DMS114 treated with DMSO at 0.1 percent for 48 hours (cell line): ENCODE results near the gene MRPL11.
"Not testable (repeated sequence)": the region's sequence is repeated elsewhere in the genome, so short reads cannot be mapped to it uniquely, and the experiment has no call there.

Experiments used
- DNase-seq: peaks from one replicate; lab custom pipeline; 2025; ENCODE audit not compliant: unreplicated experiment; lab: John Stamatoyannopoulos, UW

Gene MRPL11

DNA sequence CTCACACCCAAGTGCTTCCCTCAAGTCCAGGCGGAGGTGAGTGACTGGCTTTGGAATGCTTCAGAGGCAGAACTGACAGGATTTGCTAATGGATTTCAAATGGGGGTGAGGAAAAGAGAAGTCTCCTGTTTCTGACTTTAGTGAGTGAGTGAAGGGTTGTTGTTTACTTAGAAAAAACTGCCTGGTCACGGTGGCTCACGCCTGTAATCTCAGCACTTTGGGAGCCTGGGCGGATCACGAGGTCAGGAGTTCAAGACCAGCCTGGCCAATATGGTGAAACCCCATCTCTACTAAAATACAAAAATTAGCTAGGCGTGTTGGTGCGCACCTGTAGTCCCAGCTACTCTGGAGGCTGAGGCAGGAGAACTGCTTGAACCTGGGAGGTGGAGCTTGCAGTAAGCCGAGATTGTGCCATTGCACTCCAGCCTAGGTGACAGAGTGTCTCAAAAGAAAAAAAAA lies 6.7 kb downstream of the MRPL11 start:
- DNase-seq, result not testable (repeated sequence)

DNA sequence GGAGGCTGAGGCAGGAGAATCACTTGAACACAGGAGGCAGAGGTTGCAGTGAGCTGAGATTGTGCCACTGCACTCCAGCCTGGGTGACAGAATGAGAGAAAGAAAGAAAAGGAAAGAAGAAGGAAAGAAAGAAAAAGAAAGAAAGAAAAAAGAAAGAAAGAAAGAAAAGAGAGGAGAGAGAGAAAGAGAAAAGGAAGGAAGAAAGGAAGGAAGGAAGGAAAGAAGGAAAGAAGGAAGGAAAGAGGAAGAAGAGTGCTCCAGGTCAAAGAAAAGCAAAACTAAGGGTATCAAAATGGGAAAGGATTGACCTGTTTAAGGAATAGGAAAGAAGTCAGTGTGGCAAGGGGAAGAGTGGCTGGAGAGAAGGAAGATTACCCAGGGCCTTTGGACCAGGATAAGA lies 7.4 kb downstream of the MRPL11 start:
- DNase-seq, result not testable (repeated sequence)

DNA sequence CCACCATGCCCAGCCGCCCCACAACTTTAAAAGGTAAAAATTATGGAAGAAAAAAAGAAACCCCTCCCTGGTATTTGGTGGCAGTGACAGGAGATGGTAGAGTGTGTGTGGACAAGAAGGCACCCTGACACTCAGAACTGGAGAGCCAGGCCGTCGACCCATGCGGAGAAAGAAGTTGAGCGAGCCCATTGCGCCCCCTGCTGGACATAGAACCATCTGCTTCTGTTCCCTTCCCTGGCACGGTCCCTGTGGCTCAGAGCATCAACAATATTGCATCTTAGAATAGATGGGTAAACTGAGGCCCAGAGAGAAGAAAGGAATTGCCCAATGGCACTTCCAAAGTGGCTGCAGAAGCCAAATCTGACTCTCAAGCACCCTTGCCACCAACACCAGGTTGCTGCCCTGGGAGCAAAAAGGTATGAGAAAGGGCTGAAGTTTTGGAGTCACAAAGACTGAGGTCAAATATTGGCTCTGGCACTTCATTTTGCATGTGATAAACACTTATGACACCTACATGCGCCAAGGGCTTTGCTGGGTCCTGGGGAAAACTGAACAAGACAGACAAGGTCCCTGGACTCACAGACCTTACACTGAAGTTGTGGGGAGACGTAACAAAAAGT lies 8.6 kb downstream of the MRPL11 start:
- DNase-seq, result peak; percentile 69

DNA sequence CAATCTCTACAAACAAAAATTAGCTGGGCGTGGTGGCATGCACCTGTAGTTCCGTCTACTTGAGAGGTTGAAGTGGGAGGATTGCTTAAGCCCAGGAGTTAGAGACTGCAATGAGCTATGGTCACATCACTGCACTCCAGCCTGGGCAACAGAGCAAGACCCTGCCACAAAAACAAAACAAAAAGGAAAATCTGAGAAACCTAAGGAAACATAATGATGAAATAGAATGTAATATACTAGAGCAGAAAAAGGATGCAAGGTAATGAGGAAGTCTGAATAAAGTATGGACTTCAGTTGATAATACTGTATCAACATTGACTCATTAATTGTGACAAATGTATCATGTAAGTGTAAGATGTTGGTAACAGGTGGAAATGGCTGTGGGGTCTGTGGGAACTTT lies 9.7 kb downstream of the MRPL11 start:
- DNase-seq, result no peak

DNA sequence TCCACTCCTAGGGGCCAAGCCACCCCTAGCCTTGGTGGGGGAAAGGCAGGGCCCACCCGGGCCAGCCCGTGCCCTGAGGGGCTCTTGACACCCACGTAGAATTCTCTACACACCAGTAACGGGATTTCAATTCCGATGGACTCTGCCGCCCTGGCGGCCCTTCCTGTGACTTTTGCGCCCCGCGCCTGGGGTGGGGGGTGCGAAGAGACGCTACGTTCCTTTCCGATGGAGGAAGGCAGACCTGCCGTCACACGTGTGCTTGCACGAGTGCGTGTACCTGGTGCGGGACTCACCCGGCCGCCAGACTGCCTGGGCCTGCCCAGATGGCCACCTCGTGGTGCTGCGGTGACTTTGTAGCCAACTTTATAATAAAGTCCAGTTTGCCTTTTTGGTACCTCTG lies 12.3 kb downstream of the MRPL11 start:
- no peak for DNase-seq

- DNase-seq, result peak; percentile 76
Observed at GRCh38 chr11:66421492-66422205, 17.0 kb downstream of the MRPL11 start.

- peak; percentile 22 for DNase-seq
Observed at GRCh38 chr11:66420671-66421476, 17.8 kb downstream of the MRPL11 start, which contains the start of gene NPAS4. TSS of gene NPAS4 (plus strand) at chr11:66421035. CDS start at chr11:66421180, 145 bp downstream.

GRCh38 chr11:66419825-66420224 lies 18.8 kb downstream of the MRPL11 start:
- DNase-seq, result no peak

GRCh38 chr11:66418986-66419308 lies 19.7 kb downstream of the MRPL11 start:
- DNase-seq, result no peak

GRCh38 chr11:66418168-66418985 lies 20.3 kb downstream of the MRPL11 start:
- no peak for DNase-seq

DNA sequence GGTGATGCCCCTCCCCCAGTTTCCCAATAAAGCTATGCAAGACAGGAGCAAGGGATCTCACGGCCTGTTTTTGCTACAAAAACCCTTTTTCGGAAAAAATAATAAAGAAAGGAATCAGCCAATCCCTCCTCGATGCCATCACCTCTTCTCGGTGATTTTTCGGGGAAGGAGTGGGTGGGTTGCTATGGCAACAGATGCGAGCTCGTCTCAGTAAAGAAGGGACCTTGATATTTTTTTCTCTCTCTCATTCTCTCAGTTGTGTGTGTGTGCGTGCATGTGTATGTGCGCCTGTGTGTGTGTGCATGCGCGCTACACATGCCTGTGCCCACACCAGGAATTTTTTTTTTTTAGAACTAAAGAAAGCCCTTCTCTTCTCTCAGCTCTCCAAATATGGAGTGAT lies 21.6 kb downstream of the MRPL11 start:
- no peak for DNase-seq

- DNase-seq, result no peak
Observed at GRCh38 chr11:66415423-66415822, 23.2 kb downstream of the MRPL11 start.

GRCh38 chr11:66414120-66414934 lies 24.3 kb downstream of the MRPL11 start:
- no peak for DNase-seq

- no peak for DNase-seq
Observed at GRCh38 chr11:66413167-66413566, 25.5 kb downstream of the MRPL11 start.

DNA sequence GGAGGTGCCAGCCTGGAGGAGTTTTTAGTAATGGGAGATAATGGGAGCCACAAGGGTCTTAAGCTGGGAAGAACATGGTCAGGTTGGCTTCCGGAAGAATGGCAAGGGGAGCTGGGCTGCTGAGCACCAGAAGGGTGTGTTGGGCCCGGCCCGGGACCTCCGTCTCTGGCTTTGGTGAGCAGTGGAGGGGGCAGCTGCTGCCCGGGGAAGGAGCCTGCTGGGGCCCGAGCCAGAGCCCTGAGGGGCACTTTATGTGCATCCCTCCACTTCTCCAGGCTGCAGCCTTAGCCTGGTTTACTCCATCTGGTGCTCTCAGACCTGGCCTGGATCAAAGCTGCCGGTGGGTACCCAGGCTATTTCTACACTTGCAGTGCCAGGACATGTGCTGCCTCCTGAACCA lies 26.5 kb downstream of the MRPL11 start:
- no peak for DNase-seq

GRCh38 chr11:66411323-66411722 lies 27.3 kb downstream of the MRPL11 start:
- DNase-seq, result no peak

- no peak for DNase-seq
Observed at GRCh38 chr11:66410191-66410590, 28.5 kb downstream of the MRPL11 start.

DNA sequence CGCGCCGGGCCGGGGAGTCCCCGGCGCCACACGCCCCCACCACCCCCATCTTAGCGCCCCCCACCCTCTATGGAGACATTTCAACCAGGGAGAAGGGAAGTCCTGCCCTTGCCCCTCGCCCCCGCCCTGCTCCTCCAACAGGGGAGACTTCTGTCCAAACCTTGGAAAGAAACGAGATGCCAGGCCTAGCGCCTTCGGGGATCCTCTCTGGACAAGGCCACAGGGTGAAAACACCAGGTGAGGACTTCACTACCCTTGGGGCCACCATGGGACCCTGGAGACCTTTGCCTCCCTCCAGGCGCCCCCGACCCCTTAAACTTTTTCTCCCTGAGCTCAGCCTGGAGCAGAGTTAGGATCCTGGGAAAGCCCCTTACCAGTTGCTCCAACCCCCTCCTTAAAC lies 29.4 kb downstream of the MRPL11 start:
- no peak for DNase-seq

- peak; percentile 78 for DNase-seq
Observed at GRCh38 chr11:66408488-66409214, 30.0 kb downstream of the MRPL11 start.

GRCh38 chr11:66407651-66408050 lies 31.0 kb downstream of the MRPL11 start:
- no peak for DNase-seq
